Measurements from ENCODE around the gene C1QA. TPM values are rescaled to one million over a fixed set of nuclear protein-coding genes. Genes with fewer than 3 reads are reported as not detected.
A peak's percentile ranks its signal among the peaks of the same experiment; 100 is the strongest.

Gene C1QA
- total RNA-seq, 6 experiments from 2014 or later, result not detected

DNA sequence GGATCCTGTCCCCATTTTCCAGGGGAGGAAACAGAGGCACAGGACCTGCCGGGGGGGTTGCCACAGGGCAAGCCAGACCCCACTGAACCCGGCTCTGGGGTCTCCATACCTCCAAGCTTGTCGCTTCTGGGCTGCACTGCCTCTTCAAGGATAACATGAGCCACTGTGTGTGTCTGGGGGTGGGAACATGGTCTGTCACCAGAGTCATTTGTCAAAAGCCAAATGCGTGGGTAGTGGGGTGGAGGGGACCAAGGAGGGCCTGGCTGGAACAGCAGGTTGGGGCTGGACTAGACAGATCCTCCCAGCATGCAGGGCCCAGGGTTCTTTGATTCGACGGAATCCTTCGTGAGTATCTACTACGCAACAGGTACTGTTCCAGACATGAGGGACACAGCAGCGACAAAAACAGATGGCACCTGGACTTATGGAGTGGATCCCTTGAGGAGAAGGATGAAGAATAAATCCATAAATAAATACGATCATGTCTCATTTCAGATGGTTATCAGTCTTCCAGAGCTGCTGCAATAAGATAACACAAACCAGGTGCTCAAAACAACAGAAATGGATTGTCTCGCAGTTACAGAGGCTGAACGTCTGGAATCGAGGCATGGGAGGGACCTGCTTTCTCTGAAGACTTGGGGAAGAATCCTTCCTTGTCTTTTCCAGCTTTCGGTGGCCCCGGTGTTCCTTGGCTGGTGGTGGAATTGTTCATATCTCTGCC is 45.3 kb downstream of the C1QA start:
- Mint-ChIP-seq H3K9me3 (no peaks in the 10 kb centered on the region), H3K4me1 (ENCODE audit: low read depth) (peaks cover 18% of the 10 kb centered on the region), H3K27ac (no peak overlapping the region), H3K36me3 (ENCODE audit: low read depth) (no peaks in the 10 kb centered on the region), H3K4me3 (no peak overlapping the region), H3K27me3 (ENCODE audit: insufficient read depth) (peaks cover 13% of the 10 kb centered on the region)
- DNase-seq, result no peak
- TF ChIP-seq, protein P1, sequence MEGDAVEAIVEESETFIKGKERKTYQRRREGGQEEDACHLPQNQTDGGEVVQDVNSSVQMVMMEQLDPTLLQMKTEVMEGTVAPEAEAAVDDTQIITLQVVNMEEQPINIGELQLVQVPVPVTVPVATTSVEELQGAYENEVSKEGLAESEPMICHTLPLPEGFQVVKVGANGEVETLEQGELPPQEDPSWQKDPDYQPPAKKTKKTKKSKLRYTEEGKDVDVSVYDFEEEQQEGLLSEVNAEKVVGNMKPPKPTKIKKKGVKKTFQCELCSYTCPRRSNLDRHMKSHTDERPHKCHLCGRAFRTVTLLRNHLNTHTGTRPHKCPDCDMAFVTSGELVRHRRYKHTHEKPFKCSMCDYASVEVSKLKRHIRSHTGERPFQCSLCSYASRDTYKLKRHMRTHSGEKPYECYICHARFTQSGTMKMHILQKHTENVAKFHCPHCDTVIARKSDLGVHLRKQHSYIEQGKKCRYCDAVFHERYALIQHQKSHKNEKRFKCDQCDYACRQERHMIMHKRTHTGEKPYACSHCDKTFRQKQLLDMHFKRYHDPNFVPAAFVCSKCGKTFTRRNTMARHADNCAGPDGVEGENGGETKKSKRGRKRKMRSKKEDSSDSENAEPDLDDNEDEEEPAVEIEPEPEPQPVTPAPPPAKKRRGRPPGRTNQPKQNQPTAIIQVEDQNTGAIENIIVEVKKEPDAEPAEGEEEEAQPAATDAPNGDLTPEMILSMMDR (IDR thresholded peaks at IDR 0.05), result no peak

DNA sequence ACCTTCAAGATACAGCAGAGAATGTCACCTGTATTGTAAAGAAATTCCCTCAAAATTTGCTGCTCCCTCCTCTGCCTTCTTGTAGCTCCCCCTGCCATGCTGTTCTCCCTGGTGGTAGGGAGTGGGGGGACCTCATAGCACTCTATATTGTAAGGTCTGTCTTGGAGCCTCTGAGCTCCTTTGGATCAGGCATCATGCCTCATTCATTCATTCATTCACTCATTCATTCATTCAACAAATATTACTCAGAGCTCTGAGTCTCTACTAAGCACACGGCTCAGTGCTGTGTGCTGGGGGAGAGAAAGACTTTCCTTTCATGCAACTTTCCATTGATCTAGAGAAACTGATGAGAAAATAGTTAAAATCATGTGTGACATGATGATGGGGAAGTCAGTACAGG is 47.1 kb downstream of the C1QA start:
- TF ChIP-seq, protein P1 (IDR thresholded peaks at IDR 0.05), result no peak
- Mint-ChIP-seq H3K27me3 (ENCODE audit: insufficient read depth) (peaks cover 13% of the 10 kb centered on the region), H3K4me3 (no peak overlapping the region), H3K4me1 (ENCODE audit: low read depth) (peaks cover 32% of the 10 kb centered on the region), H3K27ac (no peak overlapping the region), H3K36me3 (ENCODE audit: low read depth) (no peaks in the 10 kb centered on the region), H3K9me3 (no peaks in the 10 kb centered on the region)
- DNase-seq, result no peak

DNA sequence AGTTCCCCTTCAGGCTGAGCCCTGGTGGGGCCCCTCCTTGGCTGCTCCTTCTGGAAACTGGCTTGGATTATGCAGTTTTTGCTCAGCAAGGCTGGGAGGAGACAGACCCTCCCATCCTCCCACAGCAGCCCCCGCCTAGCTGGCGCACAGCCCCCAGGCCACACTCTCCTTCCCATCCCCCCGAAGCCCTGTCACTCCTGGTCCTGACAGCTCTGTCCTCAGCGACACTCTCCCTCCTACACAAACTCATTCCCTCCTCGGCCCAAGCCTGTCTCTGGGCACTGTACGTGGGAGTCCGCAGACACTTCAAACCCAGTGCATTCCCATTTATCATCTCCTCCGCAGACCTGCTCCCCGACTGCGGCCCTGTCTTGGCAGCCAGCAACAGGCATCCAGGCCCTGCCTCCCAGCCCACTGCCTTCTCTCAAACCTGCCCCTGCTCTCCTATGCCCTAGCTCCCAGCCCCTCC is 49.2 kb downstream of the C1QA start:
- peaks cover 13% of the 10 kb centered on the region for H3K27me3 Mint-ChIP-seq (ENCODE audit: insufficient read depth)
- H3K4me3 Mint-ChIP-seq, result peak overlapping the region; percentile 46; the same call in 1 of the 2 replicates
- H3K9me3 Mint-ChIP-seq, result no peaks in the 10 kb centered on the region
- peak overlapping the region; percentile 71 for H3K27ac Mint-ChIP-seq
- no peak for DNase-seq
- H3K36me3 Mint-ChIP-seq (ENCODE audit: low read depth), result no peaks in the 10 kb centered on the region
- TF ChIP-seq, protein P1 (IDR thresholded peaks at IDR 0.05), result no peak
- H3K4me1 Mint-ChIP-seq (ENCODE audit: low read depth), result peaks cover 51% of the 10 kb centered on the region

DNA sequence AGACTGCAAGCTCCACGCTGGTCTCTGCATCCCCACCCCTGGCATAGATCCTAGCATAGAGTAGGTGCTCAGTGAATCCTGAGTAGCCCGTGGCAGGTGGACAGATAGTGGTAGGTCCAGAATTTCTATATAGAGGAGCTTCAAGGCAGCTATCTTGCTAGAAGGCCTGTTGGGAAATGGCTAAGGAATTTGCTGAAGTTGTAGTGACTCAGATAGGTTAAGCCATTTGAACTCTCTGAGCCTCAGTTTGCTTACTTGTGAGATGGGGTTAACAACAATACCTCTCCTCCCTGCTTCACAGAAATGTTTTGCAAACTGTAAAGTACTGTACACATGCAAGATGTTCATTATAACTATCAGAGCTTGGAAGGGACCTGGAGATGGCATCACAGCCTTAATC is 50.8 kb downstream of the C1QA start:
- Mint-ChIP-seq H3K9me3 (no peaks in the 10 kb centered on the region), H3K4me1 (ENCODE audit: low read depth) (peaks cover 55% of the 10 kb centered on the region), H3K36me3 (ENCODE audit: low read depth) (no peaks in the 10 kb centered on the region), H3K27ac (no peak overlapping the region), H3K27me3 (ENCODE audit: insufficient read depth) (peaks cover 10% of the 10 kb centered on the region), H3K4me3 (no peak overlapping the region)
- DNase-seq, result no peak
- TF ChIP-seq, protein P1 (IDR thresholded peaks at IDR 0.05), result no peak

DNA sequence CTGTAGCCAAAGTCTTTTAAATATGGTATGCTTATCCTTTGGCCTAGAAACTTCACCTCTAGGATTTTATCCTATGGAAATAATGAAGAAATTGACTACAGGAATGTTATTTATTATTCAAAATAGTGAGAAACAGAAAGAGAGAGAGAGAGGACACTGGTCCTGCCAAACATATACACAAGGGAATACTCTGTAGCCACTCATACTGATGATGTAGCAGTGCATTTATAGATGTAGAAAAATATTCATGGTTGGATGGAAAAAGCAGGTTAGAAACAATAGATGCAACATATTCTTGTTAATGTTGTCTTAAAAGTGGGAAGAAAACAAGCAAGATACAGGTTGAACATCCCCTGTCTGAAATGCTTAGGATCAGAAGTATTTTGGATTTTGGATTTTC is 52.0 kb downstream of the C1QA start:
- no peak overlapping the region for H3K27ac Mint-ChIP-seq
- H3K4me1 Mint-ChIP-seq (ENCODE audit: low read depth), result peaks cover 57% of the 10 kb centered on the region
- TF ChIP-seq, protein P1 (IDR thresholded peaks at IDR 0.05), result no peak
- H3K27me3 Mint-ChIP-seq (ENCODE audit: insufficient read depth), result peaks cover 8% of the 10 kb centered on the region
- H3K9me3 Mint-ChIP-seq, result no peaks in the 10 kb centered on the region
- no peak for DNase-seq
- H3K36me3 Mint-ChIP-seq (ENCODE audit: low read depth), result no peaks in the 10 kb centered on the region
- H3K4me3 Mint-ChIP-seq, result peak overlapping the region; percentile 52

Small RNAs within 50 kb of the gene (microRNA-seq; reads per million reads assigned to microRNA genes)
- gene MIR6127, result not detected

Other genes with a start within 250 kb of the C1QA start
- 10 to 100 TPM in 4 of 6 experiments, 1 to 10 TPM in 2; 8.8 to 12.2 (median 10.7) TPM for gene ZBTB40, start 184.8 kb upstream of the C1QA start, total RNA-seq (2021; fragmentation: NEBNext Ultra II Directional; extraction: Animal tissue kit (Norgen Biotek cat#: 25700))
- not detected for gene EPHA8, start 73.1 kb upstream of the C1QA start, total RNA-seq (2021; fragmentation: NEBNext Ultra II Directional; extraction: Animal tissue kit (Norgen Biotek cat#: 25700))
- gene C1QC, start 7.0 kb downstream of the C1QA start, total RNA-seq (2021; fragmentation: NEBNext Ultra II Directional; extraction: Animal tissue kit (Norgen Biotek cat#: 25700)), result not detected
- gene C1QB, start 16.6 kb downstream of the C1QA start, total RNA-seq (2021; fragmentation: NEBNext Ultra II Directional; extraction: Animal tissue kit (Norgen Biotek cat#: 25700)), result not detected
- gene EPHB2, start 74.2 kb downstream of the C1QA start, total RNA-seq (2021; fragmentation: NEBNext Ultra II Directional; extraction: Animal tissue kit (Norgen Biotek cat#: 25700)), result 10 to 100 TPM; 13.1 to 36.4 (median 30.9) TPM

Measured in HFFc6 (cell line).